H1 (cell line): ENCODE data around the gene SFRP5.

Source experiments
- CBX5 ChIP-seq: fragments of 300-800, 300-1000 bp; sonication (generic); IDR thresholded peaks from 2 replicates; pipeline ENCODE4 v1.7.1; 2016; ENCODE audit warnings: antibody characterized with exemption, low read length, low read depth
- EGR1 ChIP-seq: IDR thresholded peaks from 2 replicates; pipeline ENCODE4 v1.6.1; 2011; ENCODE audit warnings: low read depth, low read length, borderline replicate concordance
- EZH2 ChIP-seq: fragments of 200-600 bp; sonication (generic); IDR thresholded peaks from 2 replicates; pipeline ENCODE4 v1.7.1; 2012; ENCODE audit warnings: low read depth, mild to moderate bottlenecking, moderate library complexity, low read length, inconsistent platforms; ENCODE audit not compliant: severe bottlenecking
- HDAC6 ChIP-seq: IDR thresholded peaks from one replicate; pipeline ENCODE4 v1.7.1; 2012; ENCODE audit warnings: low read depth, mild to moderate bottlenecking, inconsistent platforms, low read length, moderate library complexity
- POLR2AphosphoS5 ChIP-seq: IDR thresholded peaks from 2 replicates; pipeline ENCODE4 v1.6.1; 2011; ENCODE audit warnings: low read depth, low read length
- SP1 ChIP-seq: IDR thresholded peaks from 2 replicates; pipeline ENCODE4 v1.6.1; 2011; ENCODE audit warnings: low read depth, low read length
- TF ChIP-seq, protein P1 (sequence below), 3 experiments: IDR thresholded peaks; 1 replicate in 2 of 3; 2 replicates in 1 of 3; pipeline versions ENCODE4 v1.5.1 to v1.6.1; 2011; ENCODE audit warnings: low read length in 3 of 3, mild to moderate bottlenecking in 3 of 3, inconsistent platforms in 2 of 3, low read depth in 1 of 3, moderate library complexity in 1 of 3; ENCODE audit not compliant: insufficient read depth in 1 of 3; ENCODE audit errors: control extremely low read depth in 1 of 3

DNA sequence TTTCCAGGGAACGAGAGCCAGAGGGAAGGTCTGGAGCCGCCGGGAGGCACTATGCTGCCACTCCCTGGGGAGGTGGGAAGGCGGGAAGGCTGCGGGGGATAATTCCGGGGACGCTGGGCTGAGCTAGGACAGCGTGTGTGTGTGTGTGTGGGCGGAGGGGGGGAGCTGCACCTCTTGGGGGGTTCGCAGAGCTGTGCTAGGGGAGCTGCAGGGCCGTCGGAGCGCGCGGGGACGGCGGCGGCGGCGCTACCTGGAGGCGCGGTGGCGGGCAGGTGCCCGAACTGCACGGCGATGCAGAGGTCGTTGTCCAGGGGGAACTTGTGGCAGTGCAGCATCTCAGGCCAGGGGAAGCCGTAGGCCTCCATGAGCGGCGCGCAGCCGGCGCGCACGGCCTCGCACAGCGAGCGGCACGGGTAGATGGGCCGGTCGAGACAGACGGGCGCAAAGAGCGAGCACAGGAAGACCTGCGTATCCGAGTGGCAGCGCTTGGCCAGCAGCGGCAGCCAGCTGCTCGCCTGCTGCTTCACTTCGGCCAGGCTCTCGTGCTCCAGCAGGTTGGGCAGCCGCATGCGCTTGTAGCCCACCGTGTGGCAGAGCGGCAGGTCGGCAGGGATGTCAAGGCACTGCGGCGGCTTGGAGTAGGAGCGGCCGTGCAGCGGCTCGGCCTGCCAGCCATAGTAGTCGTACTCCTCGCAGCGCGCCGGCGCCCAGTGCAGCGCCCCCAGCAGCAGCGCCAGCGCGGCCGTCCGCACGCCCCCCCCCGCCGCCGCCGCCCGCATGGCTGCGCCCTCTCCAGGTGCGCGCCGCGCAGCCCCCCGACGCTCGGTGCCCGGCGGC lies 526 bp downstream of the SFRP5 start:
- TF ChIP-seq EZH2 (peak; percentile 79), SP1 (no peak), EGR1 (no peak), CBX5 (no peak), POLR2AphosphoS5 (no peak), HDAC6 (no peak)
- TF ChIP-seq, protein P1, sequence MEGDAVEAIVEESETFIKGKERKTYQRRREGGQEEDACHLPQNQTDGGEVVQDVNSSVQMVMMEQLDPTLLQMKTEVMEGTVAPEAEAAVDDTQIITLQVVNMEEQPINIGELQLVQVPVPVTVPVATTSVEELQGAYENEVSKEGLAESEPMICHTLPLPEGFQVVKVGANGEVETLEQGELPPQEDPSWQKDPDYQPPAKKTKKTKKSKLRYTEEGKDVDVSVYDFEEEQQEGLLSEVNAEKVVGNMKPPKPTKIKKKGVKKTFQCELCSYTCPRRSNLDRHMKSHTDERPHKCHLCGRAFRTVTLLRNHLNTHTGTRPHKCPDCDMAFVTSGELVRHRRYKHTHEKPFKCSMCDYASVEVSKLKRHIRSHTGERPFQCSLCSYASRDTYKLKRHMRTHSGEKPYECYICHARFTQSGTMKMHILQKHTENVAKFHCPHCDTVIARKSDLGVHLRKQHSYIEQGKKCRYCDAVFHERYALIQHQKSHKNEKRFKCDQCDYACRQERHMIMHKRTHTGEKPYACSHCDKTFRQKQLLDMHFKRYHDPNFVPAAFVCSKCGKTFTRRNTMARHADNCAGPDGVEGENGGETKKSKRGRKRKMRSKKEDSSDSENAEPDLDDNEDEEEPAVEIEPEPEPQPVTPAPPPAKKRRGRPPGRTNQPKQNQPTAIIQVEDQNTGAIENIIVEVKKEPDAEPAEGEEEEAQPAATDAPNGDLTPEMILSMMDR (IDR thresholded peaks at IDR 0.05; ENCODE audit: control extremely low read depth in 1 of 3, insufficient read depth in 1 of 3, low read depth in 1 of 3, low read length in 3 of 3) = peak in 2 of 3 experiments; percentile 30 to 33; a peak in 2 of 4 replicates
